ENCODE data around the gene PBRM1. TPM values are rescaled to one million over a fixed set of nuclear protein-coding genes. Genes with fewer than 3 reads are reported as not detected.

The PBRM1 gene
- total and polyA plus RNA-seq, 2 donors = 25.1 to 125 TPM

DNA sequence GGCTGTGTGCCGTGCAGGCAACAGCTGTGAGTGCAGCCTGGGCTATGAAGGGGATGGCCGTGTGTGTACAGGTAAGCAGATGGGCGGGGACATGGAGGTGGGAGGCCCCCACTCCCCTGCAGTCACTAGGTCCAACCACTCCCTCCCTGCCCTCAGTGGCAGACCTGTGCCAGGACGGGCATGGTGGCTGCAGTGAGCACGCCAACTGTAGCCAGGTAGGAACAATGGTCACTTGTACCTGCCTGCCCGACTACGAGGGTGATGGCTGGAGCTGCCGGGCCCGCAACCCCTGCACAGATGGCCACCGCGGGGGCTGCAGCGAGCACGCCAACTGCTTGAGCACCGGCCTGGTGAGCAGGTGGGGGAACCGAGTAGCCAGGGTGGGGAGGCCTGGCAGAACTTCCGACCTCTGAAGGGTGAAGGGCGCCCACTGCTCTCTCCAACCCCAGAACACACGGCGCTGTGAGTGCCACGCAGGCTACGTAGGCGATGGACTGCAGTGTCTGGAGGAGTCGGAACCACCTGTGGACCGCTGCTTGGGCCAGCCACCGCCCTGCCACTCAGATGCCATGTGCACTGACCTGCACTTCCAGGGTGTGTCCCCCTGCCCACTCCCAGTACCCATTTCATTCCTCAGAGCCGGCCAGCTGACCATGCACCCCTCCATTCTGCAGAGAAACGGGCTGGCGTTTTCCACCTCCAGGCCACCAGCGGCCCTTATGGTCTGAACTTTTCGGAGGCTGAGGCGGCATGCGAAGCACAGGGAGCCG lies 163.6 kb downstream of the PBRM1 start:
- Histone ChIP-seq H3K4me1 (ENCODE audit: insufficient read depth) (no peaks in the 10 kb centered on the region), H3K4me3 (ENCODE audit: low read depth, low read length) (no peak overlapping the region), H3K36me3 (ENCODE audit: insufficient read depth) (peaks cover 3% of the 10 kb centered on the region), H3K27ac (ENCODE audit: low read depth) (no peak overlapping the region)
- WGBS = 93% methylated on average over 33 of the region's 33 CpGs
- no peak for DNase-seq (ENCODE audit: extremely low spot score)

- Histone ChIP-seq H3K4me3 (ENCODE audit: low read depth, low read length) (no peak overlapping the region), H3K36me3 (ENCODE audit: insufficient read depth) (peaks cover 3% of the 10 kb centered on the region), H3K27ac (ENCODE audit: low read depth) (no peak overlapping the region), H3K4me1 (ENCODE audit: insufficient read depth) (no peaks in the 10 kb centered on the region)
- 88% methylated on average over 8 of the region's 8 CpGs for WGBS
- no peak for DNase-seq (ENCODE audit: extremely low spot score)
Measured at GRCh38 chr3:52521488-52521824, 164.3 kb downstream of the PBRM1 start.

- Histone ChIP-seq H3K4me1 (ENCODE audit: insufficient read depth) (no peaks in the 10 kb centered on the region), H3K4me3 (ENCODE audit: low read depth, low read length) (no peak overlapping the region), H3K36me3 (ENCODE audit: insufficient read depth) (peaks cover 3% of the 10 kb centered on the region), H3K27ac (ENCODE audit: low read depth) (no peak overlapping the region)
- no peak for DNase-seq (ENCODE audit: extremely low spot score)
- 91% methylated on average over 20 of the region's 20 CpGs for WGBS
Measured at GRCh38 chr3:52520716-52521487, 164.8 kb downstream of the PBRM1 start.

GRCh38 chr3:52520141-52520667 lies 165.5 kb downstream of the PBRM1 start:
- no peak overlapping the region for H3K4me3 ChIP-seq (ENCODE audit: low read depth, low read length)
- no peaks in the 10 kb centered on the region for H3K4me1 ChIP-seq (ENCODE audit: insufficient read depth)
- no peak overlapping the region for H3K27ac ChIP-seq (ENCODE audit: low read depth)
- DNase-seq (ENCODE audit: extremely low spot score) = no peak
- H3K36me3 ChIP-seq (ENCODE audit: insufficient read depth) = peaks cover 3% of the 10 kb centered on the region
- 95% methylated on average over 14 of the region's 14 CpGs for WGBS

GRCh38 chr3:52519445-52520140 lies 166.1 kb downstream of the PBRM1 start:
- 87% methylated on average over 22 of the region's 22 CpGs for WGBS
- Histone ChIP-seq H3K27ac (ENCODE audit: low read depth) (no peak overlapping the region), H3K4me3 (ENCODE audit: low read depth, low read length) (no peak overlapping the region), H3K4me1 (ENCODE audit: insufficient read depth) (no peaks in the 10 kb centered on the region), H3K36me3 (ENCODE audit: insufficient read depth) (peaks cover 3% of the 10 kb centered on the region)
- DNase-seq (ENCODE audit: extremely low spot score) = no peak

GRCh38 chr3:52518723-52519444 lies 166.8 kb downstream of the PBRM1 start:
- no peak overlapping the region for H3K4me3 ChIP-seq (ENCODE audit: low read depth, low read length)
- H3K4me1 ChIP-seq (ENCODE audit: insufficient read depth) = no peaks in the 10 kb centered on the region
- 39% methylated on average over 50 of the region's 50 CpGs for WGBS
- no peak for DNase-seq (ENCODE audit: extremely low spot score)
- no peak overlapping the region for H3K27ac ChIP-seq (ENCODE audit: low read depth)
- peaks cover 3% of the 10 kb centered on the region for H3K36me3 ChIP-seq (ENCODE audit: insufficient read depth)

GRCh38 chr3:52517796-52518722 lies 167.7 kb downstream of the PBRM1 start:
- H3K27ac ChIP-seq (ENCODE audit: low read depth) = no peak overlapping the region
- H3K36me3 ChIP-seq (ENCODE audit: insufficient read depth) = no peaks in the 10 kb centered on the region
- 84% methylated on average over 25 of the region's 25 CpGs for WGBS
- H3K4me1 ChIP-seq (ENCODE audit: insufficient read depth) = no peaks in the 10 kb centered on the region
- H3K4me3 ChIP-seq (ENCODE audit: low read depth, low read length) = no peak overlapping the region
- no peak for DNase-seq (ENCODE audit: extremely low spot score)

DNA sequence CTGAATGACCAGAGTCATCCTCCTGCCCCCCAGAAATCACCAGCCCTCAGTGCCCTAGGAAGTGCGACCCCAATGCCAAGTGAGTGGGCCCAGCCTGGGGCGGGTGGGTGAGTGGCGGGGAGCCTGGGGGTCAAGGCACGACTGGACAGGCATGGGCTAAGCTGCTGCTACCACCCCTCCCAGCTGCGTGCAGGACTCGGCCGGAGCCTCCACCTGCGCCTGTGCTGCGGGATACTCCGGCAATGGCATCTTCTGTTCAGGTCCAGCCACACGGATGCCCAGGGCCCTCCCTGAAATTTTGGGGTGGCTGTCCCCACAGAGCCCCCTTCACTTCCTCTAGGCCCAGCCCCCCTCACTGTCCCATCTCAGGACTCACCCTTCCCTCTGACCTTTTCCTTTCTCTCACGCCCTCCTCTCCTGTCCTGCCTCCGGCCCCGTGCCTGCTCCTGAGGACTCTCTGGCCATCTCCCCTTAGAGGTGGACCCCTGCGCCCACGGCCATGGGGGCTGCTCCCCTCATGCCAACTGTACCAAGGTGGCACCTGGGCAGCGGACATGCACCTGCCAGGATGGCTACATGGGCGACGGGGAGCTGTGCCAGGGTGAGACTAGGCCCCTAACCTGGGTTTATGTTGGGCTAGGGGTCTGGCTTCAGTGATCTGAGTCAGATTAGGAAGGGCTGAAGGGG lies 169.1 kb downstream of the PBRM1 start:
- Histone ChIP-seq H3K27ac (ENCODE audit: low read depth) (no peak overlapping the region), H3K4me3 (ENCODE audit: low read depth, low read length) (no peak overlapping the region), H3K4me1 (ENCODE audit: insufficient read depth) (no peaks in the 10 kb centered on the region), H3K36me3 (ENCODE audit: insufficient read depth) (no peaks in the 10 kb centered on the region)
- WGBS = 96% methylated on average over 19 of the region's 19 CpGs
- no peak for DNase-seq (ENCODE audit: extremely low spot score)

DNA sequence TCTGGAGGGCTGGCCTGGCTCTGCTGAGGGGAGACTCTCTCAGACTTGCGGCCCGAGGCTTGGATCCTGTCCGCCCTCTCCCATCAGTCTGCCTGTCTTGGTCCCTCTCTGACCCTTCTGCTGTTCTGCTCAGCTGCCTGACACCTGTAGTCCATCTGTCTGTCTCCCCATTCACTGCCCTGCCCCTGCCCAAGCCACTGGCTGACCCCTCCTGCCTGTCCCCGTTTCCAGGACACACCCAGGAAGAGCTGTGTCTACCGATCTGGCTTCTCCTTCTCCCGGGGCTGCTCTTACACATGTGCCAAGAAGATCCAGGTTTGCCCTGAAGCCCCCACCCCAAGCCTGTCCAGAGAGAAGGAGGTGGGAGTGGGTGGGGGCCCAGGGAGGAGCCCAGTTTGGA lies 170.5 kb downstream of the PBRM1 start:
- no peak overlapping the region for H3K27ac ChIP-seq (ENCODE audit: low read depth)
- DNase-seq (ENCODE audit: extremely low spot score) = no peak
- no peaks in the 10 kb centered on the region for H3K36me3 ChIP-seq (ENCODE audit: insufficient read depth)
- 57% methylated on average over 6 of the region's 6 CpGs for WGBS
- no peaks in the 10 kb centered on the region for H3K4me1 ChIP-seq (ENCODE audit: insufficient read depth)
- no peak overlapping the region for H3K4me3 ChIP-seq (ENCODE audit: low read depth, low read length)

- 86% methylated on average over 11 of the region's 11 CpGs for WGBS
- Histone ChIP-seq H3K4me1 (ENCODE audit: insufficient read depth) (no peaks in the 10 kb centered on the region), H3K4me3 (ENCODE audit: low read depth, low read length) (no peak overlapping the region), H3K27ac (ENCODE audit: low read depth) (no peak overlapping the region), H3K36me3 (ENCODE audit: insufficient read depth) (no peaks in the 10 kb centered on the region)
- DNase-seq (ENCODE audit: extremely low spot score) = no peak
Measured at GRCh38 chr3:52514576-52514975, 171.1 kb downstream of the PBRM1 start.

DNA sequence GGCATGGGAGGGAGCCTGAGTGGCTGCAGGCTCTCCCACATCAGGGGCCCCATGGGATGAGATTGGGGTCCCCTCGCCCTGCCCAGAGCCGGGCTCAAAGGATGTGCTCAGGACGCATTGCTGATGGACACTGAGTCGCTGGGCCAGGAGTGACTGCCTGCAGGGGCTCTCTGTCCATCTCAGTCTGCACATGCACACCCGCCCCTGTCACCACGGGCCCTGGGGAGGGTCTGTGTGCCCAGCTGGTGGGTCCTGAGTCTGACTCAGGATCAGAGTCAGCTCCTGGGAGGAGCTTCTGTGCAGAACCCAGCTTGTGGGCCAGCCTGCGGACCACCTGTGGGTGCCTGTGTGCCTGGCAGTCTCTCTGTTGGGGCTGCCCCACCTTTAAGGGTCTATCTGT lies 172.4 kb downstream of the PBRM1 start:
- H3K27ac ChIP-seq (ENCODE audit: low read depth) = no peak overlapping the region
- WGBS = 90% methylated on average over 7 of the region's 7 CpGs
- no peak overlapping the region for H3K4me3 ChIP-seq (ENCODE audit: low read depth, low read length)
- DNase-seq (ENCODE audit: extremely low spot score) = no peak
- H3K4me1 ChIP-seq (ENCODE audit: insufficient read depth) = no peaks in the 10 kb centered on the region
- no peaks in the 10 kb centered on the region for H3K36me3 ChIP-seq (ENCODE audit: insufficient read depth)

DNA sequence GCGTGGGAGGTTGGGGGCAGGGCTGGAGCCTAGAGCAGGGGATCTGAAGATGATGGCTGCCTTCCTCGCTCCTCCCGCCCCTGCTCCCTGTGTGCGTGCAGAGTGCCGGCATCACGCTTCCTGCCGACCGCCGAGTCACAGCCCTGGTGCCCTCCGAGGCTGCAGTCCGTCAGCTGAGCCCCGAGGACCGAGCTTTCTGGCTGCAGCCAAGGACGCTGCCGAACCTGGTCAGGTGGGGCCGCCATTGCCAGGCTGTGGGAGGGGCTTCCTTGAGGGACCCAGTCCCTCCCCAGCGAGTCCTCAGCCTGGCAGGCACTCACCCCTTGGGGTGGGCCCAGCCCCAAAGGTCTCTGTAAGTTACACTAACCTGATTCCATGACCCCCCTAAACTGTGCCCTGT lies 173.0 kb downstream of the PBRM1 start:
- Histone ChIP-seq H3K4me3 (ENCODE audit: low read depth, low read length) (no peak overlapping the region), H3K36me3 (ENCODE audit: insufficient read depth) (no peaks in the 10 kb centered on the region), H3K4me1 (ENCODE audit: insufficient read depth) (no peaks in the 10 kb centered on the region), H3K27ac (ENCODE audit: low read depth) (no peak overlapping the region)
- no peak for DNase-seq (ENCODE audit: extremely low spot score)
- WGBS = 66% methylated on average over 17 of the region's 17 CpGs
